MCF 10A (cell line): ENCODE results near the gene VPREB3. TPM values are rescaled to one million over a fixed set of nuclear protein-coding genes. Genes with fewer than 3 reads are reported as not detected.

ENCODE experiments used
- Bru-seq: library from RNA; stranded (reverse); fragments of 400-500 nt; gene quantifications from one replicate; lab custom pipeline; 2021; lab: Mats Ljungman, UMichigan
- BruChase-seq, 2 experiments: library from RNA; stranded (reverse); fragments of 400-500 nt; gene quantifications; one replicate each; lab custom pipeline; 2021; lab: Mats Ljungman, UMichigan
- BruUV-seq: library from RNA; stranded (reverse); fragments of 400-500 nt; replicated peaks from 2 replicates; lab custom pipeline; 2021; lab: Mats Ljungman, UMichigan
- CTCF ChIA-PET: fragments of 300-600 bp; sonication (Branson Sonifier 250); formaldehyde crosslinking; extraction: SDS; loops from one replicate; lab custom pipeline; 2021; ENCODE audit warnings: antibody characterized with exemption, inconsistent platforms; lab: Yijun Ruan, JAX
- POLR2A ChIA-PET: fragments of 300-600, 350-650 bp; sonication (Branson Sonifier 250); formaldehyde crosslinking; extraction: SDS; loops from one replicate; lab custom pipeline; 2020; ENCODE audit warnings: antibody characterized with exemption, inconsistent platforms; lab: Yijun Ruan, JAX
- DNase-seq: peaks from one replicate; pipeline ENCODE4 v3.0.0-alpha.2; 2018; ENCODE audit not compliant: unreplicated experiment
- H3K27ac Mint-ChIP-seq: one replicate; pipeline ENCODE4 v1.8.0; 2022; ENCODE audit warnings: mild to moderate bottlenecking, low read depth, mixed read lengths; ENCODE audit not compliant: unreplicated experiment
- H3K27me3 Mint-ChIP-seq: one replicate; pipeline ENCODE4 v1.8.0; 2022; ENCODE audit warnings: mixed read lengths; ENCODE audit not compliant: insufficient read depth, unreplicated experiment
- H3K36me3 Mint-ChIP-seq: one replicate; pipeline ENCODE4 v1.8.0; 2022; ENCODE audit warnings: mild to moderate bottlenecking, moderate library complexity, mixed read lengths; ENCODE audit not compliant: insufficient read depth, unreplicated experiment
- H3K4me1 Mint-ChIP-seq: one replicate; pipeline ENCODE4 v1.8.0; 2022; ENCODE audit warnings: mixed read lengths; ENCODE audit not compliant: insufficient read depth, unreplicated experiment
- H3K4me3 Mint-ChIP-seq: one replicate; pipeline ENCODE4 v1.8.0; 2022; ENCODE audit warnings: mild to moderate bottlenecking, moderate library complexity, mixed read lengths; ENCODE audit not compliant: unreplicated experiment
- H3K9me3 Mint-ChIP-seq: one replicate; pipeline ENCODE4 v1.8.0; 2022; ENCODE audit warnings: mixed read lengths; ENCODE audit not compliant: unreplicated experiment
- intact Hi-C: fragments of 100-400 bp; cut with micrococcal nuclease; formaldehyde crosslinking; loops from 2 replicates; pipeline ENCODE4 v1.14.1; 2022
- long read RNA-seq: library from polyadenylated mRNA; stranded (forward); transcript quantifications from one replicate; pipeline ENCODE4 v2.0.0, GENCODE V29; 2022
- total RNA-seq: library from RNA; stranded (reverse); gene quantifications from 2 replicates; pipeline ENCODE4 v1.2.3, GENCODE V29; 2022
- TF ChIP-seq, protein P1 (sequence below): fragments of 200-600 bp; IDR thresholded peaks from one replicate; pipeline ENCODE4 v1.8.0; 2022; ENCODE audit warnings: antibody characterized with exemption, mild to moderate bottlenecking; ENCODE audit not compliant: unreplicated experiment

VPREB3 gene
- total RNA-seq (not detected in 2 replicates), Bru-seq, nascent RNA (percentile 28 among the genes with signal in this experiment), BruChase-seq, experiment 1, labeled RNA remaining after a 6-hour chase (percentile 28 among the genes with signal in this experiment), BruChase-seq, experiment 2, labeled RNA remaining after a 2-hour chase (percentile 27 among the genes with signal in this experiment)
- long read RNA-seq = 0 reads

DNA sequence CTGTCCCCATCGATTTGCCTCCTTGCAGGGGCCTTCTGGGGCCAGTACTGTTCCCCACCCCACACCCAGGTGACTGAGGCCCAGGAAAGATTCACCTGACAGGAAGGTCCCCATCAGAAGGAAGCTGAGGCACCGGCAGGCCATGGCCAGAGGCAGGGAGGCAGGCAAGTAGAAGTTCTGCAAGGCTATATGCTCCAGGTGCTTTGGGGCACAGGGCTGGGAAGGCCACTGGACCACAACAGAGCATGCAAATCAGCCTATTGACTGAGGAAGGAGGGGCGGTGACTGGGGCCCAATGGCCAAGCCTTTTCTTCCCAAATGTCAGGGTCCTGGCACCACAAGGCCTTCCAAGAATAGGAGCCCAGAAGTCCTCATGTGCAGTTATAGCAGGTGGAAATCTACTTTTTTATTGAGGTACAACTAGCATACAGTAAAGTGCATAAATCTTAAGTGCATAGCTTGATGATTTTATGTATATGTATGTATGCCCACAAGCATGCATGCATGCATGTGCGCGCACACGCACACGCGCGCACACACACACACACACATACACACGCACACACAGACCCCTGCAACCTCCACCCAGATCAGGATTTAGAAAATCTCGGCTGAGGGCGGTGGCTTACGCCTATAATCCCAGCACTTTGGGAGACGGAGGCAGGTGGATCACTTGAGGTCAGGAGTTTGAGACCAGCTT is at the start of gene VPREB3:
Gene VPREB3, minus strand, starts transcription at position 206 of the 700 bp plus-strand sequence. Its CDS starts 62 bp downstream, at position 144.
- TF ChIP-seq, protein P1, sequence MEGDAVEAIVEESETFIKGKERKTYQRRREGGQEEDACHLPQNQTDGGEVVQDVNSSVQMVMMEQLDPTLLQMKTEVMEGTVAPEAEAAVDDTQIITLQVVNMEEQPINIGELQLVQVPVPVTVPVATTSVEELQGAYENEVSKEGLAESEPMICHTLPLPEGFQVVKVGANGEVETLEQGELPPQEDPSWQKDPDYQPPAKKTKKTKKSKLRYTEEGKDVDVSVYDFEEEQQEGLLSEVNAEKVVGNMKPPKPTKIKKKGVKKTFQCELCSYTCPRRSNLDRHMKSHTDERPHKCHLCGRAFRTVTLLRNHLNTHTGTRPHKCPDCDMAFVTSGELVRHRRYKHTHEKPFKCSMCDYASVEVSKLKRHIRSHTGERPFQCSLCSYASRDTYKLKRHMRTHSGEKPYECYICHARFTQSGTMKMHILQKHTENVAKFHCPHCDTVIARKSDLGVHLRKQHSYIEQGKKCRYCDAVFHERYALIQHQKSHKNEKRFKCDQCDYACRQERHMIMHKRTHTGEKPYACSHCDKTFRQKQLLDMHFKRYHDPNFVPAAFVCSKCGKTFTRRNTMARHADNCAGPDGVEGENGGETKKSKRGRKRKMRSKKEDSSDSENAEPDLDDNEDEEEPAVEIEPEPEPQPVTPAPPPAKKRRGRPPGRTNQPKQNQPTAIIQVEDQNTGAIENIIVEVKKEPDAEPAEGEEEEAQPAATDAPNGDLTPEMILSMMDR = no peak

GRCh38 chr22:23803001-23803819 is 49.0 kb upstream of the VPREB3 start:
- ChIA-PET CTCF (no interaction called here), POLR2A (interaction anchor here (0.7 kb wide), 1 partner anchor 8 kb away, joined by 3 read pairs; no protein-coding TSS in a partner anchor)
- TF ChIP-seq, protein P1 = no peak
- H3K36me3 Mint-ChIP-seq = peaks cover 90% of the 10 kb centered on the region
- no peak for DNase-seq
- no peaks in the 10 kb centered on the region for H3K9me3 Mint-ChIP-seq
- no peaks in the 10 kb centered on the region for H3K27me3 Mint-ChIP-seq
- no peaks in the 10 kb centered on the region for H3K4me1 Mint-ChIP-seq
- H3K4me3 Mint-ChIP-seq = no peak overlapping the region
- no peak overlapping the region for H3K27ac Mint-ChIP-seq
- intact Hi-C loops = no loop called here
- no TSS peak for BruUV-seq

More for the DNA sequence above, at the start of gene VPREB3:
- no peak within 1 kb of the TSS for H3K4me3 Mint-ChIP-seq
- intact Hi-C loops = no loop called here
- no peak within 1 kb of the TSS for H3K27ac Mint-ChIP-seq
- no TSS peak for BruUV-seq
- DNase-seq = no peak
- no peaks in the 10 kb centered on the region for H3K27me3 Mint-ChIP-seq
- H3K9me3 Mint-ChIP-seq = peaks cover 7% of the 10 kb centered on the region
- H3K36me3 Mint-ChIP-seq = no peaks in the 10 kb centered on the region
- CTCF ChIA-PET = interaction anchor here (0.6 to 1.8 kb wide), 4 partner anchors 13 to 95 kb away, joined by 3 to 6 read pairs (median 4); partner anchors contain the start of gene CHCHD10
- H3K4me1 Mint-ChIP-seq = peaks cover 13% of the 10 kb centered on the region
- POLR2A ChIA-PET = interaction anchor here (1.1 kb wide), 1 partner anchor 103 kb away, joined by 3 read pairs; the partner anchor contains the start of gene SLC2A11

- POLR2A ChIA-PET = interaction anchor here (0.5 kb wide), 1 partner anchor 21 kb away, joined by 3 read pairs; no protein-coding TSS in a partner anchor
- TF ChIP-seq, protein P1 = no peak
- no TSS peak for BruUV-seq
- H3K4me3 Mint-ChIP-seq = no peak overlapping the region
- peak overlapping the region; percentile 63 for H3K27ac Mint-ChIP-seq
- CTCF ChIA-PET = no interaction called here
- intact Hi-C loops = no loop called here
- H3K27me3 Mint-ChIP-seq = no peaks in the 10 kb centered on the region
- no peaks in the 10 kb centered on the region for H3K9me3 Mint-ChIP-seq
- DNase-seq = no peak
- peaks cover 90% of the 10 kb centered on the region for H3K36me3 Mint-ChIP-seq
- H3K4me1 Mint-ChIP-seq = no peaks in the 10 kb centered on the region
Measured at GRCh38 chr22:23801886-23802377, 47.7 kb upstream of the VPREB3 start.
